ENCODE data around the gene ARAP2. TPM values are rescaled to one million over a fixed set of nuclear protein-coding genes. Genes with fewer than 3 reads are reported as not detected.

ARAP2 gene
- total and polyA plus RNA-seq, 2 experiments from 2014 or later: 5.9 to 22.7 TPM

DNA sequence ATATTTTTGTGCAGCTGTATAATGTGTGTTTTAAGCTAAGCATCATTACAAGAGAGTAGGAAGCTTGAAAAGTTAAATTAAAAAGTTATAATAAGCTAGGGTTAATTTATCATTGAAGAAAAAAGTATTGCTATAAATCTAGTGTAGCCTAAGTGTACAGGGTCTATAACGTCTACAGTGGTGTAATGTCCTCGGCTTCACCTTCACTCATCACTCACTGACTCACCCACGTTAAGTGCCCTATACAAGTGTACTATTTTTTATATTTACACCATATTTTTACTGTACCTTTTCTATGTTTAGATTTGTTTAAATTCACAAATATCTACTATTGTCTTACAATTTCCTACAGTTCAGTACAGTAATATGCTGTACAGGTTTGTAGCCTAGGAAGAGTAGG lies 23.5 kb downstream of the ARAP2 start:
- no peak overlapping the region for H3K27ac ChIP-seq
- 95% methylated on average over 3 of the region's 3 CpGs for WGBS (ENCODE audit: low lambda C conversion rate, missing lambda C conversion rate)

DNA sequence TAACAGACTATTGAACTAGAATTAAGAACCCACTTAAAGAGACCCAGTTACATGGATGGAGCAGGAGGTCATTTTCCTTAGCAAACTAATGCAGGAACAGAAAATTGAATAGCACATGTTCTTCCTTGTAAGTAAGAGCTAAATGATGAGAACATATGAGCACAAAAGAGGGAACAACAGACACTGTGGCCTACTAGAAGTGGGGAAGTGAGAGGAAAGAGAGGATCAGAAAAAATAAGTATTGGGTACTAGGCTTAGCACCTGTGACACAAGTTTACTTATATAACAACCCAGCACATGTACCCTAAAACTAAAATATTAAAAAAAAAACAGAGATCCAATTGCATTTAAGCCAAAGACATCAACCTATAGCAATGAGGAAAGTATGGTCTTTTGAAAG lies 26.2 kb downstream of the ARAP2 start:
- Histone ChIP-seq H4K20me1 (ENCODE audit: insufficient read depth, poor library complexity, severe bottlenecking) (no peaks in the 10 kb centered on the region), H3K79me2 (peaks cover 16% of the 10 kb centered on the region), H3K27ac (no peak overlapping the region), H3K4me1 (ENCODE audit: insufficient read depth) (no peaks in the 10 kb centered on the region), H3K9me2 (replicated peaks; ENCODE audit: insufficient read depth) (no peaks in the 10 kb centered on the region), H3K4me2 (no peak overlapping the region), H3K4me3 (no peak overlapping the region), H2AFZ (no peak overlapping the region), H3K27me3 (no peaks in the 10 kb centered on the region), H3K36me3 (replicated peaks; ENCODE audit: insufficient read depth, low read depth) (no peaks in the 10 kb centered on the region), H3K9me3 (ENCODE audit: low read depth) (no peaks in the 10 kb centered on the region)
- no peak for TF ChIP-seq EZH2phosphoT487 (IDR thresholded peaks at IDR 0.05; ENCODE audit: low read depth, severe bottlenecking, unreplicated experiment)
- TF ChIP-seq EZH2 (IDR thresholded peaks at IDR 0.05; ENCODE audit: borderline replicate concordance): no peak
- TF ChIP-seq, protein P1, sequence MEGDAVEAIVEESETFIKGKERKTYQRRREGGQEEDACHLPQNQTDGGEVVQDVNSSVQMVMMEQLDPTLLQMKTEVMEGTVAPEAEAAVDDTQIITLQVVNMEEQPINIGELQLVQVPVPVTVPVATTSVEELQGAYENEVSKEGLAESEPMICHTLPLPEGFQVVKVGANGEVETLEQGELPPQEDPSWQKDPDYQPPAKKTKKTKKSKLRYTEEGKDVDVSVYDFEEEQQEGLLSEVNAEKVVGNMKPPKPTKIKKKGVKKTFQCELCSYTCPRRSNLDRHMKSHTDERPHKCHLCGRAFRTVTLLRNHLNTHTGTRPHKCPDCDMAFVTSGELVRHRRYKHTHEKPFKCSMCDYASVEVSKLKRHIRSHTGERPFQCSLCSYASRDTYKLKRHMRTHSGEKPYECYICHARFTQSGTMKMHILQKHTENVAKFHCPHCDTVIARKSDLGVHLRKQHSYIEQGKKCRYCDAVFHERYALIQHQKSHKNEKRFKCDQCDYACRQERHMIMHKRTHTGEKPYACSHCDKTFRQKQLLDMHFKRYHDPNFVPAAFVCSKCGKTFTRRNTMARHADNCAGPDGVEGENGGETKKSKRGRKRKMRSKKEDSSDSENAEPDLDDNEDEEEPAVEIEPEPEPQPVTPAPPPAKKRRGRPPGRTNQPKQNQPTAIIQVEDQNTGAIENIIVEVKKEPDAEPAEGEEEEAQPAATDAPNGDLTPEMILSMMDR (IDR thresholded peaks at IDR 0.05; ENCODE audit: poor library complexity): no peak
- DNase-seq (ENCODE audit: low spot score): no peak

More for the DNA sequence above, 23.5 kb downstream of the ARAP2 start:
- TF ChIP-seq, protein P1 (IDR thresholded peaks at IDR 0.05; ENCODE audit: poor library complexity): no peak
- TF ChIP-seq EZH2 (IDR thresholded peaks at IDR 0.05; ENCODE audit: borderline replicate concordance) (no peak), EZH2phosphoT487 (IDR thresholded peaks at IDR 0.05; ENCODE audit: low read depth, severe bottlenecking, unreplicated experiment) (no peak)
- Histone ChIP-seq H3K36me3 (replicated peaks; ENCODE audit: insufficient read depth, low read depth) (no peaks in the 10 kb centered on the region), H3K9me2 (replicated peaks; ENCODE audit: insufficient read depth) (no peaks in the 10 kb centered on the region), H4K20me1 (ENCODE audit: insufficient read depth, poor library complexity, severe bottlenecking) (no peaks in the 10 kb centered on the region), H3K27me3 (no peaks in the 10 kb centered on the region), H3K4me2 (no peak overlapping the region), H3K4me3 (no peak overlapping the region), H3K9me3 (ENCODE audit: low read depth) (no peaks in the 10 kb centered on the region), H3K4me1 (ENCODE audit: insufficient read depth) (no peaks in the 10 kb centered on the region), H3K79me2 (peaks cover 27% of the 10 kb centered on the region), H2AFZ (no peak overlapping the region)
- no peak for DNase-seq (ENCODE audit: low spot score)

DNA sequence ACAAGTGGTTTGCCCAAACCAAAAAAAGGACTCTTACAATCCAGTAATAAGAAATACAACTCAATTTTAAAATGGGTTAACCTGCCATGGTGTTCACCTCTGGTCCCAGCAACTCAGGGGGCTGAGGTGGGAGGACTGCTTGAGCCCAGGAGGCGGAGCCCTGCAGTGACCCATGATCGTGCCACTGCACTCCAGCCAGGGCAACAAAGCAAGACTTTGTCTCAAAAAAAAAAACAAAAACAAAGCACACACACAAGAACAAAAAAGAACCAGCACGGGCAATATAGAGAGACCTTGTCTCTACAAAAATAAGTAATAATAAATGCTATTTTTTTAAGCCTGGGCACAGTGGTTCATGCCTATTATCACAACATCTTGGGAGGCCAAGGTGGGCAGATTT lies 28.7 kb downstream of the ARAP2 start:
- Histone ChIP-seq H4K20me1 (ENCODE audit: insufficient read depth, poor library complexity, severe bottlenecking) (no peaks in the 10 kb centered on the region), H3K27ac (no peak overlapping the region), H2AFZ (no peak overlapping the region), H3K27me3 (no peaks in the 10 kb centered on the region), H3K9me3 (ENCODE audit: low read depth) (no peaks in the 10 kb centered on the region), H3K4me2 (no peak overlapping the region), H3K36me3 (replicated peaks; ENCODE audit: insufficient read depth, low read depth) (no peaks in the 10 kb centered on the region), H3K4me1 (ENCODE audit: insufficient read depth) (no peaks in the 10 kb centered on the region), H3K79me2 (peaks cover 12% of the 10 kb centered on the region), H3K4me3 (no peak overlapping the region), H3K9me2 (replicated peaks; ENCODE audit: insufficient read depth) (no peaks in the 10 kb centered on the region)
- WGBS (ENCODE audit: low lambda C conversion rate, missing lambda C conversion rate): 92% methylated on average over 3 of the region's 3 CpGs
- DNase-seq (ENCODE audit: low spot score): no peak
- TF ChIP-seq EZH2 (IDR thresholded peaks at IDR 0.05; ENCODE audit: borderline replicate concordance) (no peak), EZH2phosphoT487 (IDR thresholded peaks at IDR 0.05; ENCODE audit: low read depth, severe bottlenecking, unreplicated experiment) (no peak)
- TF ChIP-seq, protein P1 (IDR thresholded peaks at IDR 0.05; ENCODE audit: poor library complexity): no peak
